ENCODE results near the gene CATSPER4.
A peak's percentile ranks its signal among the peaks of the same experiment; 100 is the strongest.

CATSPER4 gene

DNA sequence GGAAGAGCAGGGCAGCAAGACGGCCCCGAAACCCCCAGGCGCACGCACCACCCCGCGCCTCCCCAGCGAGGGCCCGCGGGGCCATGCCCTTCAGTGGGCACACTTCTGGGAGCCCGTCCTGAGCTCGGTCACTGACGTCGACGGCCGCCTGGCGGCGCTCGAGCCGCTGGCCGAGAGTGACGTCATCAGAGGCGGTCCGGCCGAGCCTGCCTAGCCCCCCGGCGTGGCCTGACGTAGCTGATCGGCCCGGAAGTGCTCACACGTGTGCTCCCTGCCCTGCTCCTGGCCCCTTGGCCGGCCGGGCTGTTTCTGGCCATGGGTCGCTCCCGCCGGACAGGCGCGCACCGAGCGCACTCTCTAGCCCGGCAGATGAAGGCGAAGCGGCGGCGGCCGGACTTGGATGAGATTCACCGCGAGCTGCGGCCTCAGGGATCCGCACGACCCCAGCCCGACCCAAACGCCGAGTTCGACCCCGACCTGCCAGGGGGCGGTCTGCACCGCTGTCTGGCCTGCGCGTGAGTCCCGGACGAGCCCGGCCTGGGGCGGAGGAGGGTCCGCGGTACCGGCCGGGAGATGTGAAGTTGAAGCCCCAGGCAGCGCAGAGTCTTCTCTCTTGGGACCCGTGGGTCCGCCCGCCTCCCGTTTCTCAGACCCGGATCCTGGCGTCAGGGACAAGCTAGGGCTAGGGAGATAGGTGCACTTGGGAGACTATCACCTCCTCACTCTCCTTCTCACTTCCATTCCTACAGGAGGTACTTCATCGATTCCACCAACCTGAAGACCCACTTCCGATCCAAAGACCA is 20.5 kb upstream of the CATSPER4 start, which contains the start of gene ZNF593 (continued):
- TF ChIP-seq ZNF280C (tag by site-specific recombination; IDR thresholded peaks at IDR 0.05) (no peak), ZNF521 (tag by site-specific recombination; IDR thresholded peaks at IDR 0.05) (no peak), ZNF335 (tag by site-specific recombination; conservative IDR thresholded peaks at IDR 0.05) (peak; percentile 97), ZNF48 (tag by site-specific recombination; IDR thresholded peaks at IDR 0.05) (no peak), IKZF3 (tag by site-specific recombination; IDR thresholded peaks at IDR 0.05) (0 out of 2 replicates have a peak, but pooled peaks have one; percentile 17), ZNF776 (tag by site-specific recombination; IDR thresholded peaks at IDR 0.05; ENCODE audit: borderline replicate concordance) (no peak), KLF1 (tag by site-specific recombination; IDR thresholded peaks at IDR 0.05) (peak; percentile 55), ZNF211 (tag by site-specific recombination; IDR thresholded peaks at IDR 0.05; ENCODE audit: low read depth) (no peak)
- TF ChIP-seq, protein P1, sequence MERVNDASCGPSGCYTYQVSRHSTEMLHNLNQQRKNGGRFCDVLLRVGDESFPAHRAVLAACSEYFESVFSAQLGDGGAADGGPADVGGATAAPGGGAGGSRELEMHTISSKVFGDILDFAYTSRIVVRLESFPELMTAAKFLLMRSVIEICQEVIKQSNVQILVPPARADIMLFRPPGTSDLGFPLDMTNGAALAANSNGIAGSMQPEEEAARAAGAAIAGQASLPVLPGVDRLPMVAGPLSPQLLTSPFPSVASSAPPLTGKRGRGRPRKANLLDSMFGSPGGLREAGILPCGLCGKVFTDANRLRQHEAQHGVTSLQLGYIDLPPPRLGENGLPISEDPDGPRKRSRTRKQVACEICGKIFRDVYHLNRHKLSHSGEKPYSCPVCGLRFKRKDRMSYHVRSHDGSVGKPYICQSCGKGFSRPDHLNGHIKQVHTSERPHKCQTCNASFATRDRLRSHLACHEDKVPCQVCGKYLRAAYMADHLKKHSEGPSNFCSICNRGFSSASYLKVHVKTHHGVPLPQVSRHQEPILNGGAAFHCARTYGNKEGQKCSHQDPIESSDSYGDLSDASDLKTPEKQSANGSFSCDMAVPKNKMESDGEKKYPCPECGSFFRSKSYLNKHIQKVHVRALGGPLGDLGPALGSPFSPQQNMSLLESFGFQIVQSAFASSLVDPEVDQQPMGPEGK (tag by site-specific recombination; IDR thresholded peaks at IDR 0.05), result peak; percentile 93

DNA sequence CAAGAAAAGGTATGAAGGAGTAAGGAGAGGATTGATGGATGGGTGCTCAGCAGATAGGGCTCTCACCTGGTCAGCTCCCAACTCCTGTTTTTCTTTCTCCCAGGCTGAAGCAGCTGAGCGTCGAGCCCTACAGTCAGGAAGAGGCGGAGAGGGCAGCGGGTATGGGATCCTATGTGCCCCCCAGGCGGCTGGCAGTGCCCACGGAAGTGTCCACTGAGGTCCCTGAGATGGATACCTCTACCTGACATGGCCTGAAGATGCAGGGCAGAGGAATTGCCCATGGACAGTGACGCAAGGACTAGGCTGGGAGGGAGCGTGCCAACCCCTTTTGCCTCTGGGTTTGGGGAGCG is 20.0 kb upstream of the CATSPER4 start:
- Histone ChIP-seq H3K9me3 (ENCODE audit: control insufficient read depth, insufficient read depth, low read depth, low read length) (no peaks in the 10 kb centered on the region), H3K4me1 (ENCODE audit: control insufficient read depth, insufficient read depth, low read length) (peaks cover 7% of the 10 kb centered on the region; the same call in 1 of the 2 replicates), H3K36me3 (ENCODE audit: control insufficient read depth in 2 of 2, insufficient read depth in 1 of 2, low read length in 2 of 2) (peaks cover 0 to 10% of the 10 kb centered on the region in 2 experiments; a peak in 1 of 3 replicates), H3K27ac (ENCODE audit: extremely low read depth, low read depth, low read length) (no peak overlapping the region; the same call in 1 of the 2 replicates), H3K4me3 (ENCODE audit: low read depth, low read length) (peak overlapping the region; percentile 68)
- no peak for TF ChIP-seq ZNF747 (tag by site-specific recombination; IDR thresholded peaks at IDR 0.05)
- peak; percentile 95 for TF ChIP-seq ZBTB17 (tag by site-specific recombination; IDR thresholded peaks at IDR 0.05)
- TF ChIP-seq HIC1 (tag by site-specific recombination; IDR thresholded peaks at IDR 0.05), result peak; percentile 60
- ChIA-PET POLR2A (interaction anchor here (0.6 to 2.9 kb wide), 4 partner anchors 32 to 259 kb away, joined by 3 to 23 read pairs (median 4); partner anchors contain the start of gene CEP85), CTCF (interaction anchor here (0.6 to 2.0 kb wide), 15 partner anchors 8 to 1211 kb away, joined by 3 to 16 read pairs (median 3); partner anchors contain the start of gene CEP85)

GRCh38 chr1:26171084-26172072 is 19.0 kb upstream of the CATSPER4 start, which contains the start of gene ZNF593OS:
Gene ZNF593OS (minus strand): TSS chr1:26171832. CDS start chr1:26171661, 171 bp downstream.
- H3K27ac ChIP-seq (ENCODE audit: extremely low read depth, low read depth, low read length), result no peak within 1 kb of the TSS
- H3K9me3 ChIP-seq (ENCODE audit: control insufficient read depth, insufficient read depth, low read depth, low read length), result no peaks in the 10 kb centered on the region
- H3K36me3 ChIP-seq (ENCODE audit: control insufficient read depth in 2 of 2, insufficient read depth in 1 of 2, low read length in 2 of 2), result peaks cover 0 to 10% of the 10 kb centered on the region in 2 experiments; a peak in 1 of 3 replicates
- H3K4me3 ChIP-seq (ENCODE audit: low read depth, low read length), result no peak within 1 kb of the TSS
- peaks cover 7% of the 10 kb centered on the region; the same call in 1 of the 2 replicates for H3K4me1 ChIP-seq (ENCODE audit: control insufficient read depth, insufficient read depth, low read length)
- ChIA-PET POLR2A (interaction anchor here (0.9 to 2.9 kb wide), 3 partner anchors 16 to 118 kb away, joined by 3 to 23 read pairs (median 9); partner anchors contain the start of gene CEP85), CTCF (interaction anchor here (1.1 to 1.7 kb wide), 2 partner anchors 19 to 62 kb away, joined by 4 to 5 read pairs; partner anchors contain the start of genes CATSPER4 and CEP85)
- TF ChIP-seq ZNF555 (tag by site-specific recombination; conservative IDR thresholded peaks at IDR 0.05) (no peak), KLF10 (tag by site-specific recombination; IDR thresholded peaks at IDR 0.05) (no peak), ZNF223 (tag by site-specific recombination; IDR thresholded peaks at IDR 0.05) (no peak), SP2 (tag by site-specific recombination; IDR thresholded peaks at IDR 0.05) (peak; percentile 45; the same call in 1 of the 2 replicates), EGR2 (tag by site-specific recombination; IDR thresholded peaks at IDR 0.05; ENCODE audit: low read depth) (no peak), ZNF24 (tag by site-specific recombination; IDR thresholded peaks at IDR 0.05) (no peak)

Data from HEK293 (cell line).